Loucy (cell line): Measurements from ENCODE around the gene GARIN5B.

Source experiments
- EZH2phosphoT487 ChIP-seq: fragments of 200-600 bp; IDR thresholded peaks from 2 replicates; pipeline ENCODE4 v1.6.1; 2018; ENCODE audit warnings: antibody characterized with exemption, mild to moderate bottlenecking, moderate library complexity, borderline replicate concordance
- TF ChIP-seq, protein P1 (sequence below): fragments of 200-600 bp; sonication (generic); conservative IDR thresholded peaks from 2 replicates; pipeline ENCODE4 v1.5.1; 2014; ENCODE audit warnings: mild to moderate bottlenecking, antibody characterized with exemption, low read length

DNA sequence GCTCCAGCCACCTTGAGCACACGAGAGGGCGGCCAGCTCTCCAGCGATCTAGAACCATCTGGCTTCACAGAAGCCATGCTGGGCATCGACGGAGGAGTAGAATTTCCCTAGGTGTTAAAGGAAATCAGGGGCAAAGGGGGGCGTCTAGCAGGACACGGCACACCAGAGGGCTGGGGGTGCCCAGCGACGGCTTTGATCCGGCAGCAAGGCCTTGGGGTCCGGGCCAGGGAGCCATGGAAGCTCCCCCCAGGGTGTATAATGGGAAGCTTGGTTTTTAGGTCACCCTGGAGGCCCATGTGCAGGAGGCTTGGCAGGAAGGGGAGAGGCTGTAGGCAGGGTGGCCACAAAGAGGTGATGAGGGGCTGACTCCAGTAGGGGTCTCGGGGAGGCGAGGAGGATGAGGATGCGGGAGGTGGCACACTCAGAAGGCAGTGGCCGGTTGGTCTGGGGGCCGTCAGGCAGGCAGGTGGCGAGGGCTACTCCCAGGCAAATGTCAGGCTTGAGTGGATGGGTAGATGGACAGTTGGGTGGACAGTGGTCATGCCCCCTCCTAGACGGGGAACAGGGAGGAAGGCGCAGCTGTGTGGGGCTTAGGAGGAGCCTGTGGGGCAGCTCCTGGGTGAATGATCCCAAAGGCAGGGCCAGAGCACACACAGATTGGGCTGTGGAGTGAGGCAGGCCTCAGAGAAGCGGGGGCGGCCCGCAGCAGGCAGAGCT, 17.8 kb downstream of the GARIN5B start:
- TF ChIP-seq, protein P1, sequence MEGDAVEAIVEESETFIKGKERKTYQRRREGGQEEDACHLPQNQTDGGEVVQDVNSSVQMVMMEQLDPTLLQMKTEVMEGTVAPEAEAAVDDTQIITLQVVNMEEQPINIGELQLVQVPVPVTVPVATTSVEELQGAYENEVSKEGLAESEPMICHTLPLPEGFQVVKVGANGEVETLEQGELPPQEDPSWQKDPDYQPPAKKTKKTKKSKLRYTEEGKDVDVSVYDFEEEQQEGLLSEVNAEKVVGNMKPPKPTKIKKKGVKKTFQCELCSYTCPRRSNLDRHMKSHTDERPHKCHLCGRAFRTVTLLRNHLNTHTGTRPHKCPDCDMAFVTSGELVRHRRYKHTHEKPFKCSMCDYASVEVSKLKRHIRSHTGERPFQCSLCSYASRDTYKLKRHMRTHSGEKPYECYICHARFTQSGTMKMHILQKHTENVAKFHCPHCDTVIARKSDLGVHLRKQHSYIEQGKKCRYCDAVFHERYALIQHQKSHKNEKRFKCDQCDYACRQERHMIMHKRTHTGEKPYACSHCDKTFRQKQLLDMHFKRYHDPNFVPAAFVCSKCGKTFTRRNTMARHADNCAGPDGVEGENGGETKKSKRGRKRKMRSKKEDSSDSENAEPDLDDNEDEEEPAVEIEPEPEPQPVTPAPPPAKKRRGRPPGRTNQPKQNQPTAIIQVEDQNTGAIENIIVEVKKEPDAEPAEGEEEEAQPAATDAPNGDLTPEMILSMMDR, result no peak
- no peak for TF ChIP-seq EZH2phosphoT487
